ENCODE measurements around the gene B4GALT5.

GRCh38 chr20:49627329-49627761, 86.3 kb downstream of the B4GALT5 start:
- no peak for TF ChIP-seq GATA1 (IDR thresholded peaks at IDR 0.05; ENCODE audit: low read depth, low read length)
- TF ChIP-seq POLR2A (IDR thresholded peaks at IDR 0.05; ENCODE audit: low read length): no peak

All from erythroblast (primary cell).